Adrenal gland (tissue), 5 donors: ENCODE data around the gene DSCAML1.

Source experiments
- CTCF ChIP-seq, 6 experiments: fragments of 450-650 bp in 4 of 6; fragments of 200-600 bp in 2 of 6; sonication (generic) in 1 of 6; IDR thresholded peaks; 1 replicate in 5 of 6; 2 replicates in 1 of 6; pipeline versions ENCODE4 v1.5.1 to v1.8.0; 2016 to 2021; ENCODE audit warnings: antibody characterized with exemption in 6 of 6, mild to moderate bottlenecking in 2 of 6, moderate library complexity in 1 of 6
- POLR2A ChIP-seq, 2 donors: fragments of 450-650 bp; IDR thresholded peaks; one replicate each; pipeline ENCODE4 v1.6.1; 2017; ENCODE audit warnings: antibody characterized with exemption in 2 of 2, mild to moderate bottlenecking in 2 of 2, moderate library complexity in 1 of 2
- donor health status: DM: no; HTN: no; CAD: no.

GRCh38 chr11:117419482-117420142 is 377.4 kb downstream of the DSCAML1 start:
- TF ChIP-seq CTCF (IDR thresholded peaks at IDR 0.05) (no peak), POLR2A (IDR thresholded peaks at IDR 0.05) (no peak)
